HG03460 (cell line): ENCODE measurements around the gene KAT14.
"Not testable (repeated sequence)": the region's sequence is repeated elsewhere in the genome, so short reads cannot be mapped to it uniquely, and the experiment has no call there.

Source experiments
- ATAC-seq: cut with Tn5 transposase; IDR thresholded peaks from one replicate; pipeline ENCODE4 v1.9.1; 2021; ENCODE audit not compliant: unreplicated experiment

Gene KAT14

GRCh38 chr20:18137412-18138265, at the start of gene KAT14, which contains the start of gene PET117:
Gene KAT14 (plus strand): TSS chr20:18137863. CDS start chr20:18142661, 4,798 bp downstream.
Gene PET117 (plus strand): TSS chr20:18137863. CDS start chr20:18137956, 93 bp downstream.
- peak; percentile 88 for ATAC-seq

GRCh38 chr20:18088298-18088697, 49.4 kb upstream of the KAT14 start:
- ATAC-seq = not testable (repeated sequence)

- ATAC-seq = not testable (repeated sequence)
Measured at GRCh38 chr20:18088841-18089240, 48.8 kb upstream of the KAT14 start.

- ATAC-seq = no peak
Measured at GRCh38 chr20:18090044-18090443, 47.6 kb upstream of the KAT14 start.

GRCh38 chr20:18090477-18090876, 47.2 kb upstream of the KAT14 start:
- no peak for ATAC-seq

- no peak for ATAC-seq
Measured at GRCh38 chr20:18091623-18092022, 46.0 kb upstream of the KAT14 start.

GRCh38 chr20:18092890-18093289, 44.8 kb upstream of the KAT14 start:
- ATAC-seq = no peak

GRCh38 chr20:18093388-18093787, 44.3 kb upstream of the KAT14 start:
- ATAC-seq = no peak

GRCh38 chr20:18094191-18094590, 43.5 kb upstream of the KAT14 start:
- no peak for ATAC-seq

GRCh38 chr20:18100569-18100968, 37.1 kb upstream of the KAT14 start:
- not testable (repeated sequence) for ATAC-seq

- no peak for ATAC-seq
Measured at GRCh38 chr20:18101125-18101810, 36.4 kb upstream of the KAT14 start.

- no peak for ATAC-seq
Measured at GRCh38 chr20:18103497-18103896, 34.2 kb upstream of the KAT14 start.

GRCh38 chr20:18108326-18108725, 29.3 kb upstream of the KAT14 start:
- no peak for ATAC-seq

GRCh38 chr20:18128574-18128973, 9.1 kb upstream of the KAT14 start:
- not testable (repeated sequence) for ATAC-seq

- ATAC-seq = no peak
Measured at GRCh38 chr20:18132663-18133062, 5.0 kb upstream of the KAT14 start.

- ATAC-seq = no peak
Measured at GRCh38 chr20:18133962-18134361, 3.7 kb upstream of the KAT14 start.

- ATAC-seq = peak; percentile 33
Measured at GRCh38 chr20:18138266-18138582, 561 bp downstream of the KAT14 start.

- ATAC-seq = no peak
Measured at GRCh38 chr20:18138639-18139583, 1.2 kb downstream of the KAT14 start.

- ATAC-seq = no peak
Measured at GRCh38 chr20:18139832-18140231, 2.2 kb downstream of the KAT14 start.

GRCh38 chr20:18144541-18145099, 7.0 kb downstream of the KAT14 start:
- no peak for ATAC-seq

- ATAC-seq = no peak
Measured at GRCh38 chr20:18154342-18154741, 16.7 kb downstream of the KAT14 start.
